G401.6 (cell line): ENCODE measurements around the gene CCL16.

ENCODE experiments used
- FAIRE-seq: peaks from 2 replicates; lab custom pipeline; 2012; peaks lifted over from hg19 to GRCh38; lab: Jason Lieb, UNC

CCL16 gene

DNA sequence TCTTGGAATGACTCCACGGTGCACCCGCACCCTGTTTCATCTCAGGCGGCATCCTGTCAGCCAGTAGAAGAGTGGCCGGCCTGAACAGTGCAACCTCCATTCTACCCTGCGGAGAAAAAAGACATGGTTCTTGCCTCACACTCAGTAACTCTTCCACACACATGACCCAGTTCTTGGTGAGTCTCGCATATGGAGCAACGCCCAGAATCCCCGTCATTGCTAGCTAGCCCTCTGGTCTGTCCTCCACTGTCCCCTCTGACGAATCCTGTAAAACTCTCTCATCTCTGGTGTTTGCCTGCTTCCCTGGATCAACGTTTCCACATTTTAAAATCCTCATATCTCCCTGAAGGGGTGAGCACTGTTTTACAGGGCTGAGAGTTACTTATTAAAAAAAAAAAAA is 46.5 kb downstream of the CCL16 start:
- no peak for FAIRE-seq

GRCh38 chr17:35932586-35932985 is 48.7 kb downstream of the CCL16 start:
- no peak for FAIRE-seq

- no peak for FAIRE-seq
These were observed 49.4 kb downstream of the CCL16 start for GRCh38 chr17:35931794-35932425.

- FAIRE-seq = no peak
These were observed 50.9 kb downstream of the CCL16 start, which contains the start of gene RDM1 for GRCh38 chr17:35930211-35931065. RDM1 (minus strand) TSS chr17:35930773; CDS start chr17:35930727, 46 bp downstream.

DNA sequence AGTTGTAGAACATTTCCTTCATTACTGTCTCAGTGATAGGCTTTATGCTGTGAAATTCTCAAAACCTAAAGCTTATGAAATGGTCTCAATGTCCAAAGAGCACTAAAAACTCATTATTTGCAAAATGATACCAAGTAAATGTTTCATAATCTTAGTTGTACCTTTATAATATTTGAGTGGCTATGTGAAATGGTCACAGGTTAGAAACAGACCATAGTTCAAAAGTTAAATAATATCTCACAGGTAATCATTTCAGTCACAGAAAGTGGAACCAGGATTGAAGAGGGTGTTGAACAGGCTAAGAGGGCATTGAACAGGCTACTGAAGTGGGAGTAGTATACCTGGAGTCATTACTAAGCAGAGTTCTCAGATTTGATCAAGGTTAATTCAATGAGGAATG is 53.6 kb downstream of the CCL16 start:
- no peak for FAIRE-seq
